Measurements from ENCODE around the gene PROX1.

PROX1 gene

GRCh38 chr1:213979751-213980586, 7.8 kb upstream of the PROX1 start:
- no peak for DNase-seq (ENCODE audit: low read depth)

DNA sequence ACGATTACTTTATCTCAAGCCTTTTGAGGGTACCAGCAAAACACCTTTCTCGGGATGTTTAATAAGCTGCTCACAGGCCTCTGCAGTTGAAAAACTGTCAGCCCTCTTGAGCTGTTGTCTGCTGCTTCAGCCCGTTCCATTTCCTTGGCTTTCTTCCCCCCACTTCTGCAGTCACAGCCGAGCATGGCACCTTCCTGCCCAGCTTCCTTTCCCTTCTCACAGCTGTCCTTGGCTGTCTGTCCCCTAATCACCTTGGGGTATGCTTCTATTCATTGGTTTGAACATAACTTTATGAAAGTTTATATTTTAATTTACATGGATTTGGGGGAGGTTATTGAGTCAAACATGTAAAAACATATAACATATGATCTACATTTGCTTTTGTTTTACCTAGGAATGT, 6.9 kb upstream of the PROX1 start:
- DNase-seq (ENCODE audit: low read depth), result no peak

DNA sequence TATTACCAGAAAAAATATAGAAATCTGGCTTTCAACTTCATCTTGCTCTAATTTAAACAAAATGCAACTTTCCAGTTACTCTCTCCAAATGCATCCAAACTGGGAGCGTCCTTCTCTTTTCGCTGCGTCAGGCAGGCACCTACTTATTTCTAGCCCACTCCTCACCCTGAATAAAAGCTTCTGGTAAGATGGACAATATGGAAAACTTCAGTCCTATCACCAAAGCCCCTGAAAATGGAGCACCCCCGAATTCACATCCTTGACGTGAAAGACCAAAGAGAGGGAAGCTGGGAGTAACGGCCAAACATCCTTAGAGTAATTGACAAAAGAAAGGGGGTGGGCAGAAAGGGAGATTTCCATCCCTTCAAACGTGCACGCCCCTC, 5.5 kb upstream of the PROX1 start:
- no peak for DNase-seq (ENCODE audit: low read depth)

DNA sequence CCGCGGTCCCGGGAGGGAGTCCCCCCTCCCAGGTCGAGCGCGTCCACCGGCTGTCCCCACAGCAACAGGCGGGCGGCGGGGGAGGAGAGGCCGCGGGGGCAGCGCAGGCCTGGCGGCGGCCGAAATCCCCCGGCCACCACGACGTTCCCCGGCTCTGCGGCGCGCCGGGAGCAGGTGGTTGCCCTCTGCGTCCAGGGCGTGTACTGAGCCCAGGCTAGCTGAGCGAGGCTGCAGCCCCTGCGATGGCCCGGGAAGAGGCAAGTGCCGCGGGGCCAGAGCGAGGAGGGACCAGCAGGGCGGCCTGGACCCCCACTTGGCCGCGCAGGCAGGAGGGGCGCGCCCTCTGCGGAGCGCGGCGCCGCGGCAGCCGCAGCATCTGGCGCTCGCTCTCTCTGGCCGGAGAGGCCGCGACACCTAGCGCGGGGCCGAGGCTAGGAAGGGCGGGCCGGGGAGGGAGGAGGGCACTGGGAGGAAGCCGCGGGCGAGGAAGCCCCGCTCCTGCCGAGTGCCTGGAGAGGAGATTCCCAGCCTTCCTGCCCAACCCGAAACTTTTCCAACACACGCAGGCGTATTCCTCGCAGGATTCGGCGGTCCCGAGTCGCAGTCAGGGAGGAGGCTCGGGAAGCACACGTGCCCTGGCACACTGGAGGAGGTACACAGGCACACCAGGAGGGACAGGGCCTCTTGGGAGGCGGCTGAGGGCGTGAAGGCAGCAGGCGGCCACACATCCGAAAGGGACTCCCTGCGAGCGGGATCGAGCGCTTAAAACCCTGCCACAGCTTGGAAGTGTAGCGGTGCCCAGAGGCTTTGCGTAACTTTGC, 4.9 kb upstream of the PROX1 start:
- no peak for DNase-seq (ENCODE audit: low read depth)

GRCh38 chr1:213983493-213984386, 4.0 kb upstream of the PROX1 start:
- DNase-seq (ENCODE audit: low read depth), result no peak

- no peak for DNase-seq (ENCODE audit: low read depth)
Observed at GRCh38 chr1:213984387-213985208, 3.2 kb upstream of the PROX1 start.

DNA sequence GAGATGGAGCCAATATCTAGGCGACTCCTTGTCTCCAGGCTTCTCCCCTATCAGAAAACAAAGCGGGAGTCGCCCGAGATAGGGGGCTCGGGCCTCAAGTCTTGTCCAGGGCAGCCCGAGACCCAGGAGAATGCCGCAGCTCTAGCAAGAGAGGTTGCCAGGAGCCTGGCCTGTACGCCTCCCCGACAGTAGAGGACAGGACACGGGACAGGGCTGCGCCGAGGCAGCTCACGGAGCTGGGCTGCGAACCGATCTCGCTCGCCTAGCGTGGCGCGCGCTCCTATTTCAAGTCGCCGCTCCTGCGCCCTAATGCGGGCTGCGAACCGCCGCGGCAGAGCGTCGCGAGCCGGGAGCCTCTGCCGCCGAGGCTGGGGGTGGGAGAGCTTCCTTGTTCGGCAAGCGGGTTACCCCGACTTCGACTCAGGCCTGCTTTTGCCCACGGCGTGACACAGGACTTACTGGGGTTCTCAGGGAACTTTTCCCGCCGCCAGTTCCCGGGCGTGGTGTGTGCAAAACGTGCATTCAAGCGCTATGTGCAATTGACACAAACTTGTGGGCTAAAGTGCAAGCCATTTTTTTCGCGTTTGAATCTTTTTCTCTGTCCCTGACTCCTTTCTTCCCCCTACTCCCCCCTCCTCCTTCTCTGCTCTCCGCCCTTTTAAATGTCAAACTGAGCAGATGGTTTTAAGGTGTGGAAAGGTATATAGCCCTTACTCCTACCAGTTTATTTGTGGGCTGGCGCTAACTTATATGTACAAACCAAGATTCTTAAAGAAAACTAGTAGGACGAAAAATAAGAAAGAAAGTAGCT, 2.4 kb upstream of the PROX1 start:
- no peak for DNase-seq (ENCODE audit: low read depth)

DNA sequence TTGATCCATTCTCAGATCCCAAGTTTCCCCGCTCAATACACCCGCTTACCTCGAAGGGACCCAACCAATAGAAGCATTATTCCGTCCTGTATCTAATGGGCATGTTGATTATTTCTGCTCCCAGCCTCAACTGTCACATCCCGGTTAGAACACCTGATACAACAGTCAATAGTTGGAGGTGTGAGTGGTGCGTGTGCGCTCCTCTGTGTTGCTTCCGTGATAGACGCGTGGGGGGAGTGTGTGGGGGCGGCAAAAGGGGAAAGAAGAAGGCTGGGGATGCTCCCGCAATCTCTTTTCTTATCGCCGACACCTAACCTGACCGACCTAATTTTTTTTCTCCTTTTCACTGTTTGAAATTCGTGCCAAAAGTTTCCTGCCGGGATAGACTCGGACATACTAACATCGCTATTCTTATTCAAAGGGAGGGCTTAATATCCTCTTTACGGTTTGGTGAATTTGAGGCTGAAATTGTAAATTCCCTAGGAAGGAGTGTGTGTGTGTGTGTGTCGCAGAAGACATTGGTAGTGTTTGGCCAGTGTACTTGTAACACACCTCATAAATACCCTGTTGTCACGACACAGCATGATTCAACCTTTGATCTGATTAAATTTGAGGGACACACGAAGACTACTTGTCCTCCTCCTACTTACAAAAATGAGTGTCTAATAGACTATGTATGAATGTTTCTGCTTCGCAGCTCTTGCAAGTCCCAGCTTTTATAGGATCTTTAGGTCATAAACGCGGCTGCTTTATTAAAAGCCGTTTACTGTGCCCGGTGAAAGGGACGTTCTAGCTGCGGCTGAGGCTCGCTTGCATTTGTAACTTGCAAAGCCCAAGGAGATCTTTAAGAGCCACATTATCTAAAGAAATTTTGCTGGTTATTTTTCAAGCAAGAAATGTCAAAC, 1.5 kb upstream of the PROX1 start:
- DNase-seq (ENCODE audit: low read depth), result no peak

DNA sequence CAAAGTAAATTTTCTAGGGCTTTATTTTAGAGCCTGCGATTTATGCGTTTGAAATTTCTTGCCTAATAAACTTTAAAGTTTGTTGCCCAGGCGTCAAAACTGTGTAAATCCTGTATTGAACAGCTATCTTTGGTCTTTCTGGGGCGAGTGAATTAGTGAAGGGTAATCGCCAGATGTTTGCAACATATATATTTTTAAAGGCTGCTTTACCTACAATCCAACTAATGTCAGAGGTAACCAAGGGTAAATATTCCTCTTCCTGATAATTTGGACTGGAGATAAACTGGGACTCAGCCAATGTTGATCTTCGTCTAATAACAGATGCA, 885 bp upstream of the PROX1 start:
- DNase-seq (ENCODE audit: low read depth), result no peak

GRCh38 chr1:213987422-213987926, 299 bp upstream of the PROX1 start:
- no peak for DNase-seq (ENCODE audit: low read depth)

DNA sequence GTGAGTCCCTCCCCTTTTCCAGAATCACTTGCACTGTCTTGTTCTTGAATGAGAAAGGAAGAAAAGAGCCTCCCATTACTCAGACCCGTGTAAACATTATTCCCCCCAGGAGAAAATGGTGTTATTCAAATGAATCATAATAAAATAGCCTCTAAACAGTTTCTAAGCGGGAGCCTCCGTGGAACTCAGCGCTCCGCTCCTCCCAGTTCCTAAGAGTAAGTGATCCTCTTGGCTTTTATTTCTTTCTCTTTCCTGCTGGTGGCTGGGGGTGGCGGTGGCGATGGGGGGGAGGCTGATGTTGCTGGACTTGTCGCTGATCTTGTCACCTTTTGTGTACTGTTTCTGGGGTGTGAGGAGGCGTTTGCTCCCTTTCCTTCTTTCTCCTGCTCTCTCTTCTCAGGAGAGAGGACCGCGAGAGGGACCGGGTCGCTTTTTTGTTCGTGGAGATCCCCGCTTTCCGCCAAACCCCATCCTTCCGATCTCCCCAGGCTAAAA, 781 bp downstream of the PROX1 start:
- DNase-seq (ENCODE audit: low read depth), result no peak

- no peak for DNase-seq (ENCODE audit: low read depth)
Observed at GRCh38 chr1:213989002-213989855, 1.5 kb downstream of the PROX1 start.

DNA sequence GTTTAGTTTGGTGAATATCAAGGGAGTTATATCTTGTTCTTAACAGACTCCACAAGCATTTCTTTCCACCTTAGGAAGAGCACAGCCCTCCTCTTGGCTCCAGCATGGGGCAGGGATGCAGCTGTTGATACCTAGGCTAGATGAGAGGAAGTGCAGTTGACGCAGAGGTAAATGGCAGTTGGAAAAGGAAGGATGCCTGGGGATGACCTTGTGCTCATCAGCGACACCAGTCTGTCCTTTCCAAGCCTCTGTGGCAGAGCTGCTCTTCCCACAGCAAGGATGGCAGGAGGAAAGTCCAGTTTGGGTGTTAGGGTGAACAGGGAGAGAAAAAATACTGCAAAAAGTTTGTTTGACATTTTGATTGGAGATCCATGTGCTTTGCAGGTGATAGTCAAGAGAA, 6.2 kb downstream of the PROX1 start:
- no peak for DNase-seq (ENCODE audit: low read depth)

GRCh38 chr1:213994888-213995287, 7.1 kb downstream of the PROX1 start:
- no peak for DNase-seq (ENCODE audit: low read depth)

DNA sequence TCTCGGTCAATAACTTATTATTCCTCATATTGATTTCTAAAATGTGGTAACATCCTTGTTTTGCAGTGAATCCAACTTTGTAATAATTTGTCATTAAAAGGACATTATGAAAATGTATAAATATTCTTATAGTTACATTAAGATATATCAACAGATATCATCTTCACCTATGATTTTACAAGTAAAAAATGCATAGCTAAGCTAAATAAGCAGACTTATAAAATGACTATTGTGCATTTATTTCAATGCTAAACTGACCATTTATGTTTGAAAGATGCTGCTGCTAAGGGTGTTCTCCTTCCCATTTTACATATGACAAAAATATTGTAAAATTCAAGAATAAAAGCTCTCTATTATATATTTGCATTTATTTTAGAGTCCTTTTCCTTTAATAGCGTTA, 7.8 kb downstream of the PROX1 start:
- no peak for DNase-seq (ENCODE audit: low read depth)

DNA sequence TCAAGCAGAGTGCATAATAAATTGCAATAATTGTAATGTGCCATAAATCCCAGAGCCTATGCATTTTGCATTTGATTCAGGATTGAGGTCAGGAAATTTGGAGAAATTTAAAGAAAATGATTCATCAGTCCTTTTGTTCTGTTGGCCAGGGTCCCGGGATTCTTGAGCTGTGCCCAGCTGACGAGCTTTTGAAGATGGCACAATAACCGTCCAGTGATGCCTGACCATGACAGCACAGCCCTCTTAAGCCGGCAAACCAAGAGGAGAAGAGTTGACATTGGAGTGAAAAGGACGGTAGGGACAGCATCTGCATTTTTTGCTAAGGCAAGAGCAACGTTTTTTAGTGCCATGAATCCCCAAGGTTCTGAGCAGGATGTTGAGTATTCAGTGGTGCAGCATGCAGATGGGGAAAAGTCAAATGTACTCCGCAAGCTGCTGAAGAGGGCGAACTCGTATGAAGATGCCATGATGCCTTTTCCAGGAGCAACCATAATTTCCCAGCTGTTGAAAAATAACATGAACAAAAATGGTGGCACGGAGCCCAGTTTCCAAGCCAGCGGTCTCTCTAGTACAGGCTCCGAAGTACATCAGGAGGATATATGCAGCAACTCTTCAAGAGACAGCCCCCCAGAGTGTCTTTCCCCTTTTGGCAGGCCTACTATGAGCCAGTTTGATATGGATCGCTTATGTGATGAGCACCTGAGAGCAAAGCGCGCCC, 8.7 kb downstream of the PROX1 start:
- DNase-seq (ENCODE audit: low read depth), result no peak

DNA sequence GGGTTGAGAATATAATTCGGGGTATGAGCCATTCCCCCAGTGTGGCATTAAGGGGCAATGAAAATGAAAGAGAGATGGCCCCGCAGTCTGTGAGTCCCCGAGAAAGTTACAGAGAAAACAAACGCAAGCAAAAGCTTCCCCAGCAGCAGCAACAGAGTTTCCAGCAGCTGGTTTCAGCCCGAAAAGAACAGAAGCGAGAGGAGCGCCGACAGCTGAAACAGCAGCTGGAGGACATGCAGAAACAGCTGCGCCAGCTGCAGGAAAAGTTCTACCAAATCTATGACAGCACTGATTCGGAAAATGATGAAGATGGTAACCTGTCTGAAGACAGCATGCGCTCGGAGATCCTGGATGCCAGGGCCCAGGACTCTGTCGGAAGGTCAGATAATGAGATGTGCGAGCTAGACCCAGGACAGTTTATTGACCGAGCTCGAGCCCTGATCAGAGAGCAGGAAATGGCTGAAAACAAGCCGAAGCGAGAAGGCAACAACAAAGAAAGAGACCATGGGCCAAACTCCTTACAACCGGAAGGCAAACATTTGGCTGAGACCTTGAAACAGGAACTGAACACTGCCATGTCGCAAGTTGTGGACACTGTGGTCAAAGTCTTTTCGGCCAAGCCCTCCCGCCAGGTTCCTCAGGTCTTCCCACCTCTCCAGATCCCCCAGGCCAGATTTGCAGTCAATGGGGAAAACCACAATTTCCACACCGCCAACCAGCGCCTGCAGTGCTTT, 9.4 kb downstream of the PROX1 start:
- DNase-seq (ENCODE audit: low read depth), result no peak

Data from iris pigment epithelial cell (primary cell).